ENCODE measurements around the gene RNF183.
"Not testable (repeated sequence)": the region's sequence is repeated elsewhere in the genome, so short reads cannot be mapped to it uniquely, and the experiment has no call there.

RNF183 gene

GRCh38 chr9:113298924-113299770, 4.0 kb downstream of the RNF183 start:
- Histone ChIP-seq H3K27ac (ENCODE audit: low read depth, low read length) (no peak overlapping the region), H3F3A (ENCODE audit: insufficient read depth) (no peaks in the 10 kb centered on the region), H4K20me1 (ENCODE audit: low read depth, low read length) (no peaks in the 10 kb centered on the region), H3K9ac (ENCODE audit: low read length) (no peak overlapping the region), H3K4me3 (ENCODE audit: insufficient read depth, low read length, poor library complexity, severe bottlenecking) (no peak overlapping the region), H3K36me3 (ENCODE audit: low read length) (no peaks in the 10 kb centered on the region), H3K27me3 (ENCODE audit: low read length) (no peaks in the 10 kb centered on the region), H2AFZ (ENCODE audit: low read depth, low read length, severe bottlenecking) (no peak overlapping the region), H3K9me2 (replicated peaks; ENCODE audit: insufficient read depth, low read length) (no peaks in the 10 kb centered on the region), H3K9me3 (ENCODE audit: insufficient read depth, low read length) (no peaks in the 10 kb centered on the region), H3K4me2 (ENCODE audit: low read depth, low read length, poor library complexity, severe bottlenecking) (no peak overlapping the region), H3K79me2 (ENCODE audit: insufficient read depth, low read length) (no peaks in the 10 kb centered on the region)
- TF ChIP-seq CTCF (IDR thresholded peaks at IDR 0.05; ENCODE audit: insufficient read depth, low read length, poor library complexity, severe bottlenecking): no peak
- TF ChIP-seq EZH2phosphoT487 (conservative IDR thresholded peaks at IDR 0.05; ENCODE audit: low read length): no peak

- no peak for TF ChIP-seq CTCF (IDR thresholded peaks at IDR 0.05; ENCODE audit: insufficient read depth, low read length, poor library complexity, severe bottlenecking)
- TF ChIP-seq EZH2phosphoT487 (conservative IDR thresholded peaks at IDR 0.05; ENCODE audit: low read length): no peak
- Histone ChIP-seq H3K27me3 (ENCODE audit: low read length) (no peaks in the 10 kb centered on the region), H2AFZ (ENCODE audit: low read depth, low read length, severe bottlenecking) (no peak overlapping the region), H3K79me2 (ENCODE audit: insufficient read depth, low read length) (no peaks in the 10 kb centered on the region), H3K9me3 (ENCODE audit: insufficient read depth, low read length) (no peaks in the 10 kb centered on the region), H3F3A (ENCODE audit: insufficient read depth) (no peaks in the 10 kb centered on the region), H3K9me2 (replicated peaks; ENCODE audit: insufficient read depth, low read length) (no peaks in the 10 kb centered on the region), H3K9ac (ENCODE audit: low read length) (no peak overlapping the region), H3K4me3 (ENCODE audit: insufficient read depth, low read length, poor library complexity, severe bottlenecking) (no peak overlapping the region), H4K20me1 (ENCODE audit: low read depth, low read length) (no peaks in the 10 kb centered on the region), H3K36me3 (ENCODE audit: low read length) (no peaks in the 10 kb centered on the region), H3K27ac (ENCODE audit: low read depth, low read length) (no peak overlapping the region), H3K4me2 (ENCODE audit: low read depth, low read length, poor library complexity, severe bottlenecking) (no peak overlapping the region)
Observed at GRCh38 chr9:113298311-113298710, 4.9 kb downstream of the RNF183 start.

- no peaks in the 10 kb centered on the region for H3K9me3 ChIP-seq (ENCODE audit: insufficient read depth, low read length)
- no peak overlapping the region for H2AFZ ChIP-seq (ENCODE audit: low read depth, low read length, severe bottlenecking)
- no peaks in the 10 kb centered on the region for H3K27me3 ChIP-seq (ENCODE audit: low read length)
- no peaks in the 10 kb centered on the region for H3K9me2 ChIP-seq (replicated peaks; ENCODE audit: insufficient read depth, low read length)
- H4K20me1 ChIP-seq (ENCODE audit: low read depth, low read length): no peaks in the 10 kb centered on the region
- H3K9ac ChIP-seq (ENCODE audit: low read length): no peak overlapping the region
- no peak for TF ChIP-seq CTCF (IDR thresholded peaks at IDR 0.05; ENCODE audit: insufficient read depth, low read length, poor library complexity, severe bottlenecking)
- no peak for TF ChIP-seq EZH2phosphoT487 (conservative IDR thresholded peaks at IDR 0.05; ENCODE audit: low read length)
- H3F3A ChIP-seq (ENCODE audit: insufficient read depth): no peaks in the 10 kb centered on the region
- peaks cover 4% of the 10 kb centered on the region; the same call in 1 of the 2 replicates for H3K36me3 ChIP-seq (ENCODE audit: low read length)
- no peaks in the 10 kb centered on the region for H3K79me2 ChIP-seq (ENCODE audit: insufficient read depth, low read length)
- H3K4me2 ChIP-seq (ENCODE audit: low read depth, low read length, poor library complexity, severe bottlenecking): no peak overlapping the region
- H3K4me3 ChIP-seq (ENCODE audit: insufficient read depth, low read length, poor library complexity, severe bottlenecking): no peak overlapping the region
- H3K27ac ChIP-seq (ENCODE audit: low read depth, low read length): no peak overlapping the region
Observed at GRCh38 chr9:113296796-113297558, 6.2 kb downstream of the RNF183 start.

GRCh38 chr9:113296247-113296646, 6.9 kb downstream of the RNF183 start:
- not testable (repeated sequence) for H3K27ac ChIP-seq (ENCODE audit: low read depth, low read length); H3K27me3 ChIP-seq (ENCODE audit: low read length); H3K4me3 ChIP-seq (ENCODE audit: insufficient read depth, low read length, poor library complexity, severe bottlenecking); H3K9ac ChIP-seq (ENCODE audit: low read length); H3K36me3 ChIP-seq (ENCODE audit: low read length); H3F3A ChIP-seq (ENCODE audit: insufficient read depth); H3K9me2 ChIP-seq (replicated peaks; ENCODE audit: insufficient read depth, low read length); H3K79me2 ChIP-seq (ENCODE audit: insufficient read depth, low read length); H4K20me1 ChIP-seq (ENCODE audit: low read depth, low read length); H3K9me3 ChIP-seq (ENCODE audit: insufficient read depth, low read length); H3K4me2 ChIP-seq (ENCODE audit: low read depth, low read length, poor library complexity, severe bottlenecking); H2AFZ ChIP-seq (ENCODE audit: low read depth, low read length, severe bottlenecking)
